ENCODE measurements around the gene B9D2. TPM values are rescaled to one million over a fixed set of nuclear protein-coding genes. Genes with fewer than 3 reads are reported as not detected.

Gene B9D2
- total RNA-seq, 1 experiment from 2014 or later = 3.3 TPM

DNA sequence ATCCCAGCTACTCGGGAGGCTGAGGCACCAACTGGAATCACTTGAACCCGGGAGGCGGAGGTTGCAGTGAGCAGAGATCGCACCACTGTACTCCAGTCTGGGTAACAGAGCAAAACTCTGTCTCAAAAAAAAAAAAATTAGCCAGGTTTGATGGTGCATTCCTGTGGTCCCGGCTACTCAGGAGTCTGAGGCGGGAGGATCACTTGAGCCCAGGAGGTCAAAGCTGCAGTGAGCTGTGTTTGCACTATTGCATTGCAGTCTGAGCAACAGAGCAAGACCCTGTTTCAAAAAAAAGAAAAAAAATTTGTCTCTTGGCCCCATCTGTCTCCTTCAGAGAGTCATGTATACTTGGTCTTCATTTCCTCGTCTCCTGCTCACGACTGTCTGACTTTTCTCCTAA, 52.3 kb downstream of the B9D2 start:
- Histone ChIP-seq H3K36me3 (peaks cover 76% of the 10 kb centered on the region), H3K27ac (no peak overlapping the region)
- no peak for DNase-seq (ENCODE audit: low read depth in 1 of 2, low spot score in 2 of 2)

DNA sequence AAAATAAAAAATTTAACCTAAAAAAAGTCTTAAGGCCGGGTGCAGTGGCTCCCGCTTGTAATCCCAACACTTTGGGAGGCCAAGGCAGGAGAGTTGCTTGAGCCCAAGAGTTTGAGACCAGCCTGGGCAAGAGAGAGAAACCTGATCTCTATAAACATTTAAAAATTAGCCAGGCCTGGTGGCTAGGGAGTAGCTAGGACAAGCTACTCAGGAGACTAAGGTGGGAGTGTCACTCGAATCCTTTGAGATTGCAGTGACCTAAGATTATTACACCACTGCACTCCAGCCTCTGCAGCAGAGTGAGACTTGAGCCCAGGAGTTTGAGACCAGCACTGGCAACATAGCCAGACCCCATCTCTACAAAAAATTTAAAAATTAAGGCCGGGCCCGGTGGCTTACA, 52.9 kb downstream of the B9D2 start:
- DNase-seq (ENCODE audit: low read depth in 1 of 2, low spot score in 2 of 2) = no peak
- no peaks in the 10 kb centered on the region for H3K9me3 ChIP-seq (replicated peaks)
- H3K27me3 ChIP-seq (replicated peaks) = no peaks in the 10 kb centered on the region
- H3K27ac ChIP-seq = no peak overlapping the region
- peaks cover 76% of the 10 kb centered on the region for H3K36me3 ChIP-seq
- peaks cover 23% of the 10 kb centered on the region for H3K4me1 ChIP-seq (replicated peaks)
- peak overlapping the region; percentile 79 for H3K4me3 ChIP-seq

More for the DNA sequence above, 52.3 kb downstream of the B9D2 start:
- peaks cover 23% of the 10 kb centered on the region for H3K4me1 ChIP-seq (replicated peaks)
- H3K9me3 ChIP-seq (replicated peaks) = no peaks in the 10 kb centered on the region
- H3K27me3 ChIP-seq (replicated peaks) = no peaks in the 10 kb centered on the region
- no peak overlapping the region for H3K4me3 ChIP-seq

- Histone ChIP-seq H3K4me1 (replicated peaks) (peaks cover 23% of the 10 kb centered on the region), H3K36me3 (peaks cover 79% of the 10 kb centered on the region), H3K9me3 (replicated peaks) (no peaks in the 10 kb centered on the region), H3K4me3 (peak within 1 kb of the TSS; percentile 79), H3K27me3 (replicated peaks) (no peaks in the 10 kb centered on the region), H3K27ac (peak within 1 kb of the TSS; percentile 83)
- peak; percentile 88 to 94 for DNase-seq (ENCODE audit: low read depth in 1 of 2, low spot score in 2 of 2)
These were observed 53.7 kb downstream of the B9D2 start, which contains the start of gene CCDC97 for GRCh38 chr19:41310033-41310831. Gene CCDC97 (plus strand): TSS chr19:41310172. CDS start chr19:41310311, 139 bp downstream.

DNA sequence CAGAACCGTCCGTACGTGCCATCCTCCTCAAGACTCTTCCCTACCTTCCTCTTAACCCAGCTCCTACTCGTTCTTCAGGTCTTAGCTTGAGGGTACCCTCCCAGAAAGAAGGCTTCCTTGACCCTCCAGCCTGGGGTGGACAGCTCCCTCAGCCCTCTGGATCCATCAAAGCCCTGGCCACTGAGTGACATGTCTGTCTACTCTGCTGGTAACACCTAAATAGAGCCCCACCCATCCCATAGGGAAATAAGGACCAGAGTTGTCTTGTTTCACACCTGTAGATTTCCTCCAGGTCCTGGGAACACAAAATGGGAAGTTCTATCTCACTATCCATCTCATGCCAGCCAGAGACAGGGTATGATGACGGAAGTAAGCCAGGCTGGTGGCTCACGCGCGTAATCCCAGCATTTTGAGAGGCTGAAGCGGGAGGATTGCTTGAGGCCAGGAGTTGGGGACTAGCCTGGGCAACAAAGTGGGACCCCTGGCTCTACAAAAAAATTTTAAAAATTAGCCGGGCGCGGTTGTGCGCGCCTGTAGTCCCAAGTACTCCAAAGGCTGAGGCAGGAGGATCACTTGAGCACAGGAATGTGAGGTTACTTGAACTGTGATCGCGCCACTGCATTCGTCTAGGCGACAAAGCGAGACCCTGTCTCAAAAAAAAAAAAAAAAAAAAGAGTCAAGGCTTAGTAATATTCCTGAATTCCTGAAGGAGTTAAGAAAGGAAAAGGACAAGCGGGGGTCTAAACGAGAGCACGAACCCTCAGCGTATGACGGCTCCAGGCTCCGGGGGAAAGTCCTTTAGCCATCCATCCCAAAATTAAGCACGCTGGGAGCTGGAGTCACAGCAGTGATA, 54.5 kb downstream of the B9D2 start:
- H3K27ac ChIP-seq = peak overlapping the region; percentile 83
- H3K36me3 ChIP-seq = peaks cover 81% of the 10 kb centered on the region
- peaks cover 23% of the 10 kb centered on the region for H3K4me1 ChIP-seq (replicated peaks)
- DNase-seq (ENCODE audit: low read depth in 1 of 2, low spot score in 2 of 2) = no peak
- H3K4me3 ChIP-seq = peak overlapping the region; percentile 79
- H3K9me3 ChIP-seq (replicated peaks) = no peaks in the 10 kb centered on the region
- no peaks in the 10 kb centered on the region for H3K27me3 ChIP-seq (replicated peaks)

DNA sequence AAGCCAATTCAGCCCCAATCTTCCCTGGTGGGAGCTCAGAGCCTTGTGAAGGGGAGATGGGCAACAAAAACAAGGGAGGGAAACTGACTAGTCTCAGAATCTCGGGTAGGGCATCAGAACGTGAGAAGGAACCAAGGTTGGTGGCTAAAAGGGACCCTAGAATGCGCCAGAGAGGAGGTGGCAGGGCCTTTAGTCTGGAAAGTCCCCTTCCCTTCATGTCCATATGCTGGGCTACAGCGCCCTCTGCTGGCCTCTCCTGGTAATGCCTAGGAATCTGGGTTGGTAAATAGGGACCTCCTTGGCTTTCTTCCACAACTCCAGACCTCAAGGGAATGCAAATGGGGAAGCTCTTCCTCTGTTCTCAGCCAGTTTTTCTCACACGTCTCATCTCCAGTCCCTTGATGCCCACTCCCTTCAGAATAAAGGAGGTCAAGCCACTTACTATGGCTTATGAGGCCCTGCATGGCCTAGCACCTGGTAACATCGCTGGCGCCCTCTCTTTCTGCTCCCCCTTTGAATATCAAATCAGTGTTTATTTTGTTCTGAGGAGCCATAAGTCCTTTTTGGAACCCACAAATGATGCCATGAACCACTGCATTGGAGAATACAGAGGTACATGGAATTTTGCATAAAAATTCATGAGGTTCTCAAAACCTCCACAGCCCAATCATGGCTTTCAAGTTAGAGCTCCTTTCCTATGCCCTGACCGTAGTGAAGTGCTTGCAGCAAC, 55.3 kb downstream of the B9D2 start:
- no peaks in the 10 kb centered on the region for H3K9me3 ChIP-seq (replicated peaks)
- H3K36me3 ChIP-seq = peaks cover 81% of the 10 kb centered on the region
- H3K4me3 ChIP-seq = no peak overlapping the region
- H3K27me3 ChIP-seq (replicated peaks) = no peaks in the 10 kb centered on the region
- peak; percentile 90 to 92 for DNase-seq (ENCODE audit: low read depth in 1 of 2, low spot score in 2 of 2)
- peak overlapping the region; percentile 21; the same call in 1 of the 2 replicates for H3K27ac ChIP-seq
- H3K4me1 ChIP-seq (replicated peaks) = peaks cover 23% of the 10 kb centered on the region

DNA sequence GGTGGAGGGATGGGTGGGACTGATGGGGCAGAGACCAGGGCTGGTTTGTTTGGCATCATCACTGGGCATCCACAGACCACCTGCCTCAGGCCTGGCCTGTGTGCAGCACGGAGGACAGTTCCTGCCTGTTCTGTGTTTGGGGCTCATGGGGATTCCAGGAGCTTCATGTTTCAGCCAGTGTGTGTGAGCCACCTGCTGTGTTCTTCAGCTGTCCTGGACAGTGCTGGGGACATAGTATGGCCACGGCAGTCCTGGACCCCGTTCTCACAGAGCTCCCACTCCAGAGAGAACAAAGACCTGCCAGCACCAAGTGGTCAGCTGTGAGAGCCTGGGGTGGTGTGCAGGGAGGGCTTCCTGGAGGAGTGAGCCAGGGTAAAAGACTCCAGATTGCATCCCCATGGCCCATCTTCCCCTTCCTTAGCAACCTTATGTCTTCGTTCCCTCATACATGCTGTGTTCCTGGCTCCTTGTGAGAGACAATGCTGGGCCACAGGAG, 55.9 kb downstream of the B9D2 start:
- Histone ChIP-seq H3K27ac (peak overlapping the region; percentile 21; the same call in 1 of the 2 replicates), H3K4me3 (no peak overlapping the region), H3K27me3 (replicated peaks) (no peaks in the 10 kb centered on the region), H3K4me1 (replicated peaks) (peaks cover 23% of the 10 kb centered on the region), H3K9me3 (replicated peaks) (no peaks in the 10 kb centered on the region), H3K36me3 (peaks cover 81% of the 10 kb centered on the region)
- DNase-seq (ENCODE audit: low read depth in 1 of 2, low spot score in 2 of 2) = no peak

- Histone ChIP-seq H3K27me3 (replicated peaks) (no peaks in the 10 kb centered on the region), H3K36me3 (peaks cover 81% of the 10 kb centered on the region), H3K4me3 (no peak overlapping the region), H3K27ac (no peak overlapping the region), H3K4me1 (replicated peaks) (peaks cover 23% of the 10 kb centered on the region), H3K9me3 (replicated peaks) (no peaks in the 10 kb centered on the region)
- DNase-seq (ENCODE audit: low read depth in 1 of 2, low spot score in 2 of 2) = no peak
These were observed 56.7 kb downstream of the B9D2 start for GRCh38 chr19:41307090-41307875.

- DNase-seq (ENCODE audit: low read depth in 1 of 2, low spot score in 2 of 2) = no peak
- H3K27me3 ChIP-seq (replicated peaks) = no peaks in the 10 kb centered on the region
- H3K4me1 ChIP-seq (replicated peaks) = peaks cover 17% of the 10 kb centered on the region
- peaks cover 80% of the 10 kb centered on the region for H3K36me3 ChIP-seq
- no peaks in the 10 kb centered on the region for H3K9me3 ChIP-seq (replicated peaks)
- H3K4me3 ChIP-seq = no peak overlapping the region
- H3K27ac ChIP-seq = no peak overlapping the region
These were observed 57.8 kb downstream of the B9D2 start for GRCh38 chr19:41305927-41306793.

DNA sequence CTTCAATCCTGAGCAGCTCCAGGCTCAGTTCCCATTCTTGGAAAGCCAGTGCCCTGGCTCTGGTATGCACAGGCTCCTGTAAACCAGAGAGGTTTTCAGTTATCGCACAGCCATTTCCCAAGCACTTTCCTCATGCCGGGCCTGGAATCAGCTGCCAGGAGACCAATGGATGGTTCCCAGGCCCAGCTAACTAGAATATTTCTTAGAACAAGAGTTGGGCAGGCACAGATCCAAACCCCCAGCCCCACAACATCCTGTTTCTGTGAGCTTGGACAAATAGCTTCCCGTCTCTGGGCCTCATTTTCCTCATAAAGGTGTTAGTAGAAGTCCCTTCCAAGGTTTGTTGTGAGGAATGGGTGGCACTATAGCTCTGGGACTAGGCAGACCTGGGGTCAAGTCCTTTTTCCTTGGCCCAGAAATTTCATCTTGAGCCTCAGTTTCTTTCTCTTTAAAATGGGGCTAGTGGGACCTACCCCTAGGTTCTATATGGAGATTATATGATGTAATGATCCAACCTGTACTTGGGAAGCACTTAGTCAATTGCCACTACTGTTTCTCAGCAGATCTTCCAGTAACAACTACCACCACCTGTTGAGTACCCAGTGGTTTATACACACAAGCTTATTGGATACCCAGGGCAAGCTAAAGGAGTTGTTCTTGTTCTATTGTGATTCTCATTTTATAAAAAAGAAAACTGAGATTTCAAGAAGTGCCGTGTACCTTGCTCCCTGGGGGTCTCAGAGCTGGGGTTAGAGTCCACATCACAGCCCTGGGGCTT, 59.1 kb downstream of the B9D2 start:
- Histone ChIP-seq H3K4me3 (no peak overlapping the region), H3K4me1 (replicated peaks) (peaks cover 16% of the 10 kb centered on the region), H3K27ac (no peak overlapping the region), H3K36me3 (peaks cover 88% of the 10 kb centered on the region), H3K27me3 (replicated peaks) (no peaks in the 10 kb centered on the region), H3K9me3 (replicated peaks) (no peaks in the 10 kb centered on the region)
- DNase-seq (ENCODE audit: low read depth in 1 of 2, low spot score in 2 of 2) = no peak
